ENCODE results near the gene SYT4. TPM values are rescaled to one million over a fixed set of nuclear protein-coding genes. Genes with fewer than 3 reads are reported as not detected.
"Not testable (repeated sequence)": the region's sequence is repeated elsewhere in the genome, so short reads cannot be mapped to it uniquely, and the experiment has no call there.

SYT4 gene
- not detected in 2 replicates for total RNA-seq

GRCh38 chr18:43277164-43277600 is at the start of gene SYT4:
SYT4 (minus strand) TSS chr18:43277490; CDS start chr18:43277281, 209 bp downstream.
- peak; percentile 74 for DNase-seq (ENCODE audit: low read depth)

GRCh38 chr18:43322132-43322531 is 44.8 kb upstream of the SYT4 start:
- DNase-seq (ENCODE audit: low read depth), result no peak

DNA sequence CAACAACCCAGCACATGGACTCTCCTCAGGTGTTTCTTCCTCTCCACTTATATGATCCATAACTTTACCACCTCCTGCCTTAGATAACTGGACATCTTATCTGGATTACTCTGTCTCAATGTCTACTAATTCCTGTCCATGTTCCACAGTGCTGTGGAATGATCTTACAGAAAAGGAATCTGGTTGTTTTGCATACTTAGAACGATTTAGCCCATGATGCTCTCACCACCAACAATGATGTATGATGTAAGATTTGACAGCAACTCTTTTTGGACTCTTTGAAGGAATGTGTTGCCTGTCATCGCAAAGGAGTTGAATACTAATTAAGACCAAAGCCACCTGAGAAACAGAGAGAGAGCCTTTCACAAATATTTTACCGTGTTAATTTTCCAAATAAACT is 37.7 kb upstream of the SYT4 start:
- DNase-seq (ENCODE audit: low read depth), result peak; percentile 36

DNA sequence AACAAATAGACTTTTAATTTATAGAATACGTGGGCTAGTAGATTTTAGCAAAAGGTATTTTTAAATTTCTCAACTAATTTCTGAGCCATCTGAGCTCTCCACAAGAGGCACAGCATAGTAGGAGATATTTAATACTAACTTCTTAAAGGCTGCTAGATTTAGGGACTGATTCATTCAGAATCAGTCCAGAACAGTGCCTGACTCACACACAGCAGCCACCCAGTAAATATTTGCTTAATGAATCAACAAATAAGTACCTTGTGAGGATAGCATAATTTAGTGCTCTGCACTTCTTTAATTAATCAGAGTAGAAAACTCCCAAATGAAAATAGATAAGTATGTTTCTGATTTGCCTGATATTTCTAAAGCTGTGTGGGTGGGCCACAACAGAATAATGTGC is 35.6 kb upstream of the SYT4 start:
- DNase-seq (ENCODE audit: low read depth), result peak; percentile 84

DNA sequence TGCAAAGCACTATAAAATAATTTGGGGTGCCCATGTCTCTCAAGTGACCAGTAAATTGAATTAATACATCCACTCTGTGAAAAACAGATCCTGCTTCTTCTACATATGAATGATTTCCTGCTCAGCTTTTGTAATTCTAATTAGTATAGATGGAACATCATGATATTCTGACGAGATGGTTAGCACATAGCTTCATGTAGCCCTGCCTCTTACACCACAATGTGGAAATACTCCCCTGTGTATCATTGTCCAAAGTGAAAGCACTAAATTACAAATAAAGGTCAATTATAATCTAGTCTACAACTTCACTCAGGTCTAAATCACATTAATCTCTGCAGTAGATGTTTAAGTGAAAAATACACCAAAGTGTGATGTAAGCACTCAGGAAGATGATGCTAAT is 32.9 kb upstream of the SYT4 start:
- DNase-seq (ENCODE audit: low read depth), result no peak

DNA sequence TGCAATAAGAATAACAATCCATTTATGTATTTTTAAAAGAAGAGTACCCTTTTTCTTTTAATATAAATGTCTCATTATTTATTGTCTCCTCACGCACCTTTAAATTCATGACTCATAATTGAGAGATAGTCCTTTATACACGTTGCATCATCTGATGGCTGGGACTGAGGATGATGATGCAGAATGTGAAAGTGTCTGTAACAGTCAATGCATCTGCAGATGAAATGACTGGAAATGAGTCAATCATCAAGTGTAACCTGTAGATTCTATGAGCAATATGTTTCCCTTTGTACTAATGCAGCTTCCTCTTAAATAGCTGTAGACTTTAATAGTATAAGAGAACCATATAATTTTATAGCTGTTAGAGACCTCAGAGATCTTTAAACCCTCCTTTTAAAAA is 26.1 kb upstream of the SYT4 start:
- peak; percentile 26 for DNase-seq (ENCODE audit: low read depth)

GRCh38 chr18:43286187-43286586 is 8.9 kb upstream of the SYT4 start:
- not testable (repeated sequence) for DNase-seq (ENCODE audit: low read depth)

GRCh38 chr18:43283299-43283698 is 6.0 kb upstream of the SYT4 start:
- no peak for DNase-seq (ENCODE audit: low read depth)

GRCh38 chr18:43279015-43279744 is 1.9 kb upstream of the SYT4 start:
- DNase-seq (ENCODE audit: low read depth), result peak; percentile 84

- no peak for DNase-seq (ENCODE audit: low read depth)
Measured at GRCh38 chr18:43278355-43278754, 1.1 kb upstream of the SYT4 start.

DNA sequence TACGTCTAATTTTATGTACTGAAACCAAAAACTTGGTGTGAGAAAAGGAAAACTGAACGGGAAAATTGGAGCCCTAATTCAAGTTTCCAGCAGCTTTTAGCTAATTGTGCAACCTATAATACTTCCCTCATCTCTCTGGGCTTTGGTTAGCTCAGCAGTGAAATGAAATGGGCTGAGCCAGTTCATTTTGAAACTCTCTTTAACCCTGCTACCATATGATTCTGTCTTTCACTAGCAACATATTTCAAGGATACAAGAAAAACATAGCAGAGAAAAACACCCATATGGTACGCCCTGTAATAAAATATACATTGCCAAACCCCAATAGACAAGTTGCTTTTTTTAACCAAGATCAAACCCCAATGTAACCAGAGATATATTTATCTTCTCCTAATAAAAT is 799 bp downstream of the SYT4 start:
- DNase-seq (ENCODE audit: low read depth), result no peak

- DNase-seq (ENCODE audit: low read depth), result no peak
Measured at GRCh38 chr18:43275546-43275945, 1.7 kb downstream of the SYT4 start.

GRCh38 chr18:43274526-43274925 is 2.8 kb downstream of the SYT4 start:
- no peak for DNase-seq (ENCODE audit: low read depth)

- DNase-seq (ENCODE audit: low read depth), result peak; percentile 57
Measured at GRCh38 chr18:43271593-43272432, 5.5 kb downstream of the SYT4 start.

DNA sequence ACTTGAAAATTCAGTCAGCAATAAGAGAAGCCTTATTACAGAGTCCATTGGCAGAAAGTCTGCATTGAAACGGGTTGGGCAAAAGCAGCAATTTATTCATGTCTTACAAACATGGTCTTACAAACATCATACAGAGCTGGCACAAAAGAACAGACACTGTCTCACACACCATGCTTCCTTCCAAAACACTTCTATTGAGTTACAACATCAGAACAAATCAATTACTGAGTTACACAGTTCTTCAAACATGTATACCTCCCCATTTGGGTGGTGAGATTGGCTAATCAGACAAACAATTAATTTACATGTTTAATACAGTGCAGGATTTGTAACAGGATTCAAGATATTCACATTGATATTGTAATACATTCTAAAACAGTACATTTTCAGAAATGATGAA is 9.5 kb downstream of the SYT4 start:
- DNase-seq (ENCODE audit: low read depth), result no peak

GRCh38 chr18:43265465-43265864 is 11.8 kb downstream of the SYT4 start:
- no peak for DNase-seq (ENCODE audit: low read depth)

- DNase-seq (ENCODE audit: low read depth), result no peak
Measured at GRCh38 chr18:43248610-43249249, 28.6 kb downstream of the SYT4 start.

- DNase-seq (ENCODE audit: low read depth), result no peak
Measured at GRCh38 chr18:43247944-43248343, 29.3 kb downstream of the SYT4 start.

- DNase-seq (ENCODE audit: low read depth), result no peak
Measured at GRCh38 chr18:43238429-43238828, 38.9 kb downstream of the SYT4 start.

DNA sequence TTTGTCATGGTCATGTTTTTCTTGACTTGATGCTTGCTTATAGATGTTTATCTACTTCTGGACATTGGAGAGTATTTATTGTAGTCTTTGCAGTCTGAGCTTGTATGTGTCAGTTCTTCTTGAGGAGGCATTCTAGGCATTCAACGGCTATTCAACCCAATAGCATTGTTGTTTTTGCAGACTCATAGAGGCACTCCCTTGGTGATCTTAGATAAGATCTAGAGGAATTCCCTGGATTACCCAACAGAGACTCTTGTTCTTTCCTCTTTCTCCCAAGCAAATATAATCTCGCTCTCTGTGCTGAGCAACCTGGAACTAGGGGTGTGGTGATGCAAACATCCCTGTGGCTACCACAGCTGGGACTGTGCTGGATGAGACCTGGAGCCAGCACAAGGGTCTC is 40.4 kb downstream of the SYT4 start:
- DNase-seq (ENCODE audit: low read depth), result peak; percentile 15

DNA sequence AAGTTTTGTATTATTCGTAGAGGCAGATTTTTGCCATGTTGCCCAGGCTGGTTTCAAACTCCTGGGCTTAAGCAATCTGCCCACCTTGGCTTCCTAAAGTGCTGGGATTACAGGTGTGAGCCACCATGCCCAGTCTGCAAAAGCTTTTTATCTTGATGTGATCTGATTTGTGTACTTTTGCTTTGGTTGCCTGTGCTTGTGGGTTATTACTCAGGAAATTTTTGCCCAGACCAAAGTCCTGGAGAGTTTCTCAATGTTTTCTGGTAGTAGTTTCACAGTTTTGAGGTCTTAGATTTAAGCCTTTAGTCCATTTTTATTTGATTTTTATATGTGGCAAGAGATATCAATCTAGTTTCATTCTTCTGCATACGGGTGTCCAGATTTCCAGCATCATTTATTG is 42.4 kb downstream of the SYT4 start:
- no peak for DNase-seq (ENCODE audit: low read depth)

DNA sequence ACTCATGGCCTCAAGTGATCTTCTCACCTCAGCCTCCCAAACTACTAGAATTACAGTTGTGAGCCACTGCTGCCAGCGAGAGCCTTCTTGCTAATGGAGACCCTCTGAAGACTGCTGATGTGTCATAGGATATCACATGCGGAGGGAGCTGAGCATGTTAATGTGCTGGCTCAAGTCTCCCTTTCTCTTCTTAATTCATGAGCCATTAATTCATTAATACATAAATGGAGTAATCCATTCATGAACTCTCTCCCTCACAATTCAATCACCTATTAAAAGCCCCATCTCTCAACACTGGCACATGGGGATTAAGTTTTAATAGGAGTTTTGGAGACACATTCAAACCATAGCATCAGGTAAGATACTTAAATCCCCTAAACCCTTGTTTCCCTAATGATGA is 54.8 kb downstream of the SYT4 start:
- no peak for DNase-seq (ENCODE audit: low read depth)

DNA sequence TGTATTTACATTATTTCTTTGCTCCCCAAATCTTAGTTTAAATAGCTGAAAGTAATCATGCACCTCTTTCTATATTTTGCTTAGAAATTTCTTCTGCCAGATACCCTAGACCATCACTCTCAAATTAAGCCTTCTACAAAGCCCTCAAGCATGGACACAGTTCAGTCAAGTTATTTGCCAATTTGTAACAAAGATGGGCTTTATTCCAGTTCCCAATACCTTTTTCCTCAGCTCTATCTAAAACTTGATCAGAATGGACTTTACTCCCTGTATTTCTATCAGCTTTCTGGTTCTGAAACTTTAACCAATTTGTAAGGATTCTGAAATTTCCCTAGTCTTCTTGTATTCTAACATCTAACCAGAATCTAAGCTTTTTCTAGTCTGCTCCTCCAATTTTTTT is 56.6 kb downstream of the SYT4 start:
- no peak for DNase-seq (ENCODE audit: low read depth)

Data from renal cortical epithelial cell (primary cell).